Measurements from ENCODE around the gene CD40LG. TPM values are rescaled to one million over a fixed set of nuclear protein-coding genes. Genes with fewer than 3 reads are reported as not detected.

CD40LG gene
- total and polyA plus RNA-seq, 4 donors: 0.13 to 0.19 (median 0.17) TPM; not detected in 1

DNA sequence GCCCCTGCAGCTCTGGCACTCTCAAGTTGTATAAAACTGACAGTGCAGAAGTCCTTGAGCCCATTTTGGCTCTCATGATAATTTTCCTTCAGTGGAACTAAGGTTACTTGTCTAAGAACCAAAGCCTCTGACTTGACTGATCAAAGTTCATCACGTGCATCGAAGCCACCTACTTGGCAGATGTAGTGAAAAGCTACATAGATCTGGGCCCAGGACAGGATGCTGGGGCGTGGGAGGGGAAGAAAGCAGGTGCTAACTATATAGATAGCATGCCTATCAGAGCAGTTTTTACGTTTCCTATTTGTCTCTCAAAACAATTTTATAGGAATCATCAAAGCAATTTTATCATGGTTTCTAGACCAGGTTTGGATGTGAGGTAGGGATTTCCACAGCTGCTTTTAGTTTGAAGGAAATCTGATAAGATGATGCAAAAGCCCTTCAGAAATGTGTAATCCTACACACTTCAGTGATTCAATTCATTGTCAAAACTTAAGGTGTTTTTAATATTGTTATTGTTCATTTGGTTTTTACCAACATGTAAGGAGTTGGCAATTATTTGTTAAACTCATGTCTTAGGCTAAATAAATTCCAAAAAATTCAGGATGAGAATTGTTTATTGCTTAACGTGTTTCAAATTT is 1.2 kb upstream of the CD40LG start:
- no peak overlapping the region for H3K27ac ChIP-seq (ENCODE audit: low read depth in 1 of 2, low read length in 2 of 2)
- TF ChIP-seq, protein P1, sequence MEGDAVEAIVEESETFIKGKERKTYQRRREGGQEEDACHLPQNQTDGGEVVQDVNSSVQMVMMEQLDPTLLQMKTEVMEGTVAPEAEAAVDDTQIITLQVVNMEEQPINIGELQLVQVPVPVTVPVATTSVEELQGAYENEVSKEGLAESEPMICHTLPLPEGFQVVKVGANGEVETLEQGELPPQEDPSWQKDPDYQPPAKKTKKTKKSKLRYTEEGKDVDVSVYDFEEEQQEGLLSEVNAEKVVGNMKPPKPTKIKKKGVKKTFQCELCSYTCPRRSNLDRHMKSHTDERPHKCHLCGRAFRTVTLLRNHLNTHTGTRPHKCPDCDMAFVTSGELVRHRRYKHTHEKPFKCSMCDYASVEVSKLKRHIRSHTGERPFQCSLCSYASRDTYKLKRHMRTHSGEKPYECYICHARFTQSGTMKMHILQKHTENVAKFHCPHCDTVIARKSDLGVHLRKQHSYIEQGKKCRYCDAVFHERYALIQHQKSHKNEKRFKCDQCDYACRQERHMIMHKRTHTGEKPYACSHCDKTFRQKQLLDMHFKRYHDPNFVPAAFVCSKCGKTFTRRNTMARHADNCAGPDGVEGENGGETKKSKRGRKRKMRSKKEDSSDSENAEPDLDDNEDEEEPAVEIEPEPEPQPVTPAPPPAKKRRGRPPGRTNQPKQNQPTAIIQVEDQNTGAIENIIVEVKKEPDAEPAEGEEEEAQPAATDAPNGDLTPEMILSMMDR (IDR thresholded peaks at IDR 0.05; ENCODE audit: low read depth, low read length, missing input control): no peak
- TF ChIP-seq FOXA1 (IDR thresholded peaks at IDR 0.05) (no peak), MAX (IDR thresholded peaks at IDR 0.05) (no peak), HNF4A (conservative IDR thresholded peaks at IDR 0.05) (no peak), ATF3 (IDR thresholded peaks at IDR 0.05) (no peak), SP1 (IDR thresholded peaks at IDR 0.05) (no peak), EGR1 (IDR thresholded peaks at IDR 0.05; ENCODE audit: low read depth in 2 of 2) (no peak), HNF4G (IDR thresholded peaks at IDR 0.05) (no peak), RAD21 (IDR thresholded peaks at IDR 0.05) (no peak), NR2F2 (IDR thresholded peaks at IDR 0.05) (no peak), YY1 (IDR thresholded peaks at IDR 0.05) (no peak), RXRA (IDR thresholded peaks at IDR 0.05) (no peak), TAF1 (conservative IDR thresholded peaks at IDR 0.05) (no peak)
- H3K4me1 ChIP-seq (ENCODE audit: control insufficient read depth in 4 of 4, insufficient read depth in 4 of 4, low read length in 3 of 4): no peaks in the 10 kb centered on the region

GRCh38 chrX:136650811-136651210 is 2.9 kb downstream of the CD40LG start:
- peaks cover 0 to 4% (median 0%) of the 10 kb centered on the region in 4 donors for H3K27me3 ChIP-seq (ENCODE audit: control insufficient read depth in 4 of 4, insufficient read depth in 4 of 4, low read length in 3 of 4)
- TF ChIP-seq, protein P1 (IDR thresholded peaks at IDR 0.05; ENCODE audit: low read depth, low read length, missing input control): no peak
- TF ChIP-seq GABPA (IDR thresholded peaks at IDR 0.05 in 1 of 2, conservative IDR thresholded peaks at IDR 0.05 in 1 of 2) (no peak), HNF4G (IDR thresholded peaks at IDR 0.05) (no peak), EGR1 (IDR thresholded peaks at IDR 0.05; ENCODE audit: low read depth in 2 of 2) (no peak), RXRA (IDR thresholded peaks at IDR 0.05) (no peak), YY1 (IDR thresholded peaks at IDR 0.05) (no peak), RAD21 (IDR thresholded peaks at IDR 0.05) (no peak), FOXA2 (IDR thresholded peaks at IDR 0.05) (no peak), NR2F2 (IDR thresholded peaks at IDR 0.05) (no peak), HNF4A (conservative IDR thresholded peaks at IDR 0.05) (no peak), REST (IDR thresholded peaks at IDR 0.05) (no peak), JUND (IDR thresholded peaks at IDR 0.05) (no peak), TAF1 (conservative IDR thresholded peaks at IDR 0.05) (no peak), ATF3 (IDR thresholded peaks at IDR 0.05) (no peak), SP1 (IDR thresholded peaks at IDR 0.05) (no peak), MAX (IDR thresholded peaks at IDR 0.05) (no peak), FOXA1 (IDR thresholded peaks at IDR 0.05) (no peak)
- TF ChIP-seq, protein P2, sequence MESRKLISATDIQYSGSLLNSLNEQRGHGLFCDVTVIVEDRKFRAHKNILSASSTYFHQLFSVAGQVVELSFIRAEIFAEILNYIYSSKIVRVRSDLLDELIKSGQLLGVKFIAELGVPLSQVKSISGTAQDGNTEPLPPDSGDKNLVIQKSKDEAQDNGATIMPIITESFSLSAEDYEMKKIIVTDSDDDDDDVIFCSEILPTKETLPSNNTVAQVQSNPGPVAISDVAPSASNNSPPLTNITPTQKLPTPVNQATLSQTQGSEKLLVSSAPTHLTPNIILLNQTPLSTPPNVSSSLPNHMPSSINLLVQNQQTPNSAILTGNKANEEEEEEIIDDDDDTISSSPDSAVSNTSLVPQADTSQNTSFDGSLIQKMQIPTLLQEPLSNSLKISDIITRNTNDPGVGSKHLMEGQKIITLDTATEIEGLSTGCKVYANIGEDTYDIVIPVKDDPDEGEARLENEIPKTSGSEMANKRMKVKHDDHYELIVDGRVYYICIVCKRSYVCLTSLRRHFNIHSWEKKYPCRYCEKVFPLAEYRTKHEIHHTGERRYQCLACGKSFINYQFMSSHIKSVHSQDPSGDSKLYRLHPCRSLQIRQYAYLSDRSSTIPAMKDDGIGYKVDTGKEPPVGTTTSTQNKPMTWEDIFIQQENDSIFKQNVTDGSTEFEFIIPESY (IDR thresholded peaks at IDR 0.05): no peak
- H3K4me1 ChIP-seq (ENCODE audit: control insufficient read depth in 4 of 4, insufficient read depth in 4 of 4, low read length in 3 of 4): no peaks in the 10 kb centered on the region
- H3K27ac ChIP-seq (ENCODE audit: low read depth in 1 of 2, low read length in 2 of 2): no peak overlapping the region
- H3K9me3 ChIP-seq (ENCODE audit: control insufficient read depth in 4 of 4, low read length in 3 of 4): no peaks in the 10 kb centered on the region
- no peaks in the 10 kb centered on the region for H3K36me3 ChIP-seq (ENCODE audit: control insufficient read depth in 4 of 4, insufficient read depth in 3 of 4, low read depth in 1 of 4, low read length in 3 of 4)
- DNase-seq (ENCODE audit: low spot score): no peak
- H3K9ac ChIP-seq (ENCODE audit: low read depth in 1 of 2, low read length in 2 of 2): no peak overlapping the region
- H3K4me3 ChIP-seq (ENCODE audit: low read depth in 1 of 3, low read length in 3 of 3): no peak overlapping the region
- 95% methylated on average over 3 of the region's 3 CpGs for WGBS

More for the DNA sequence above, 1.2 kb upstream of the CD40LG start:
- peaks cover 0 to 4% (median 0%) of the 10 kb centered on the region in 4 donors for H3K27me3 ChIP-seq (ENCODE audit: control insufficient read depth in 4 of 4, insufficient read depth in 4 of 4, low read length in 3 of 4)
- no peaks in the 10 kb centered on the region for H3K9me3 ChIP-seq (ENCODE audit: control insufficient read depth in 4 of 4, low read length in 3 of 4)
- 67% methylated on average over 5 of the region's 5 CpGs for WGBS
- H3K9ac ChIP-seq (ENCODE audit: low read depth in 1 of 2, low read length in 2 of 2): no peak overlapping the region
- no peak overlapping the region for H3K4me3 ChIP-seq (ENCODE audit: low read depth in 1 of 3, low read length in 3 of 3)
- no peak for DNase-seq (ENCODE audit: low spot score)
- no peaks in the 10 kb centered on the region for H3K36me3 ChIP-seq (ENCODE audit: control insufficient read depth in 4 of 4, insufficient read depth in 3 of 4, low read depth in 1 of 4, low read length in 3 of 4)
